ENCODE measurements around the gene ADGRL2. TPM values are rescaled to one million over a fixed set of nuclear protein-coding genes. Genes with fewer than 3 reads are reported as not detected.
"Not testable (repeated sequence)": the region's sequence is repeated elsewhere in the genome, so short reads cannot be mapped to it uniquely, and the experiment has no call there.

ADGRL2 gene
- total RNA-seq, 1 donor from 2014 or later = 0.05 TPM

DNA sequence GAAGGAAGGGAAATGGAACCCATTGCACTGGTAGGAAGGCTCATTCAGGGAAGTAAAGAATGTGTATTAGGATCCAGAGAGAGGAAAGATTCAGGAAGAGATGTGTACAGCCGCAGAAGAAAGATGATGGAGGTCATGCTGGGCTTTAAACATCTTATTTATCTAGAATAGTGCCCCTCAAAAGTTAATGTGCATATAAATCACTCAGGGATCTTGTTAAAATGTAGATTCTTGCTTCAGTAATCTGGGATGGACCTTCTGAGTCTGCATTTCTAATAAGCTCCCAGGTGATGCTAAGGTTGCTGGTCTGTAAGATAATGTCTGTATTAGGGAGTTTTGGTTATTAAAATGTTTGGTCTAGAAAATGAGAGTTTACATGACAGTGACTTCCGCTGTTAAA, 46.3 kb downstream of the ADGRL2 start:
- Mint-ChIP-seq H3K4me3 (no peak overlapping the region), H3K36me3 (ENCODE audit: low read depth) (no peaks in the 10 kb centered on the region), H3K4me1 (no peaks in the 10 kb centered on the region), H3K27me3 (no peaks in the 10 kb centered on the region), H3K27ac (no peak overlapping the region), H3K9me3 (no peaks in the 10 kb centered on the region)
- intact Hi-C loops (cut with micrococcal nuclease) = no loop called here
- DNase-seq = no peak

DNA sequence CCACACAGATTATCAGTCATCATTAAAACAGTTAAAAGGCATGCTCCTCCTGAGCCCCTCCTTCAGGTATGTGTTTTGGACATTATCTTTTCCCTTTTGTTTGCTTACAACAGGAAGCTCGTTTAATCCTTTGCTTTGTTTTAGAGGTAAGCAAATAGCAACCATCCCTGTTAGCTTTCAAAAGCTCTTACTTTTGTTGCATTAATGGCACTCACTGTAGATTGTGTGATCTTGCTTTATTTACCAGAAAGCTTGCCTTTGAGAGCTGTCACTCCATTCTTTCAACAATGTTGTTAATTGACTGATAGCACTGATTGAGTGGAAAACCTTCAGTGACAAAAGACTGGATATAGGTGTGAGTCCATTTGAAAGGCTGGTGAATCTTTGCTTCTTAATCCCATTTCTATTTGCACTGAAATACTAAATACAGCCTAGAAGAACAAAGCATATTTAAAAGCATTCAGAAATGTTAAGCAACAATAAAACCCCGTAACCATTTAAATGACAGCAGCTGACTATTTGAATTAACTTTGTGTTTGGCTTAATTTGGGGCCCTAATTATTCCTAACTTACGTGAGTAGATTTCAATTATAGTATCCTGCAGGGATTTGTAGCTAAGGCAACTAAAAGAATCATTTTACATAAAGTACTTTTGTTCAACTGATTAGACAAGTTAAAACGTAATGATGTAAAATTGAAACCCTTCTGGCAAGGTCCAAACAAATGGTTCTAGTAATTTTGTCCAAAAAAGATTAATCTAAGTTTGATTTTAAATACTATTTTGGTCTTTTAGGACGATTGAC, 48.3 kb downstream of the ADGRL2 start:
- Mint-ChIP-seq H3K9me3 (no peaks in the 10 kb centered on the region), H3K27ac (no peak overlapping the region), H3K4me1 (no peaks in the 10 kb centered on the region), H3K36me3 (ENCODE audit: low read depth) (no peaks in the 10 kb centered on the region), H3K27me3 (no peaks in the 10 kb centered on the region), H3K4me3 (no peak overlapping the region)
- DNase-seq = no peak
- intact Hi-C loops (cut with micrococcal nuclease) = no loop called here

GRCh38 chr1:81850031-81850430, 49.3 kb downstream of the ADGRL2 start:
- H3K9me3 Mint-ChIP-seq = no peaks in the 10 kb centered on the region

DNA sequence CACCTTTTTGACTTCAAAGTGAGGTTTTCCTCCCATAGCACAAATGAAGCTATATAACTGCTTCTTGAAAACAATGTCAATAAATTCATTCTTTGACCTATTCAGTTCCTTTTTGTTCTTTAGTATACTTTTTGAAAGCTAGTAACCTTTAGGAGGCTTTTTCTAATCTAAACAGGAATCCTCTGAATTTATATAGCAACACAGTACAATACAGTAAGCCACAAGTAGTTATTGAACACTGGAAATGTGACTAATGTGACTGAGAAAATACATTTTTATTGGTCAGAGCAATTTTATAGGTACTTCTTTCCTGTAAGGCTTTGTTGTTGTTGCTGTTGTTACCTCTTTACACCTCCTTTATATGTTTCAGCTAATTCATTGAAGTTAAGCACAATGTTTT, 49.8 kb downstream of the ADGRL2 start:
- Mint-ChIP-seq H3K27me3 (no peaks in the 10 kb centered on the region), H3K36me3 (ENCODE audit: low read depth) (no peaks in the 10 kb centered on the region), H3K27ac (no peak overlapping the region), H3K4me1 (no peaks in the 10 kb centered on the region), H3K9me3 (no peaks in the 10 kb centered on the region), H3K4me3 (no peak overlapping the region)
- intact Hi-C loops (cut with micrococcal nuclease) = no loop called here
- no peak for DNase-seq

More at GRCh38 chr1:81850031-81850430, 49.3 kb downstream of the ADGRL2 start:
- Mint-ChIP-seq H3K36me3 (ENCODE audit: low read depth) (no peaks in the 10 kb centered on the region), H3K27ac (no peak overlapping the region), H3K4me3 (no peak overlapping the region), H3K4me1 (no peaks in the 10 kb centered on the region), H3K27me3 (no peaks in the 10 kb centered on the region)
- intact Hi-C loops (cut with micrococcal nuclease) = no loop called here
- no peak for DNase-seq

DNA sequence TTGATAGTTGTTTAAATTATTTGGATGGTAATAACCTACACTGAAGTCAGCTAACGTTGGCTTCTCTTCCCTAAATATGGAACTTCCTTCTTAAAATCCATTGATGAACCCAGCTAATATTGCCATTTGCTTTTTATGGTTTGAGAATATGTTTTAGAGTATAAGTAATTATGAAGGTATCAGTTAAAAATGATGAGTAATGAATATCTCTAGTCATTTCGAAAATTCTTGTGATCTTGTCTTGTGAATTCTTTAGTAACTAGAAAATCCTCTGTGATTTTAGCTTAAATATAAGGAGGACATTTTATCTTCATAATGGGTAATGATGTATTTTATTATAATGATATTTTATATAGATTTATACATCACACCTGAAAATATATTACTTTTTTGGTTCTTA, 50.5 kb downstream of the ADGRL2 start:
- Mint-ChIP-seq H3K4me1 (no peaks in the 10 kb centered on the region), H3K27ac (no peak overlapping the region), H3K4me3 (no peak overlapping the region), H3K36me3 (ENCODE audit: low read depth) (no peaks in the 10 kb centered on the region), H3K27me3 (no peaks in the 10 kb centered on the region), H3K9me3 (no peaks in the 10 kb centered on the region)
- intact Hi-C loops (cut with micrococcal nuclease) = no loop called here
- no peak for DNase-seq

DNA sequence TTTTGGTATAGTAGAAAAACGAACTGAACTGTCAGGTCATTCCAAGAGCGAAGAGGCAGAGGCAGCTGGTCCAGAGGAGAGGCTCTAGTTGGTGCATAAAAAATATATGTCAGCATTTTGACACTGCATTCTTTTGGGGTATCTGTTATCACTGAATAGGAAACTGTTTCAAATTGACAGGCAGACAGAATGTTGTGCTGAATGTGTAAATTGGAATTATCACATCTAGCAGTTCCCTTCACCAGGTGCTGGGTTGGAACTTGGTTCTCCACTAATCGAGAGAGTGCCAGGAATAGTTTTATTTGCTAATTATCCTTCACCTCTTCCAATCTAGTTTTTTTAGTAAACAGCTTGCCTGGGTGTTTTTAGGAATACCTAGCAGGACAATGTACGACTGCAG, 52.2 kb downstream of the ADGRL2 start:
- H3K4me3 Mint-ChIP-seq = no peak overlapping the region
- H3K27ac Mint-ChIP-seq = no peak overlapping the region
- no peaks in the 10 kb centered on the region for H3K9me3 Mint-ChIP-seq

DNA sequence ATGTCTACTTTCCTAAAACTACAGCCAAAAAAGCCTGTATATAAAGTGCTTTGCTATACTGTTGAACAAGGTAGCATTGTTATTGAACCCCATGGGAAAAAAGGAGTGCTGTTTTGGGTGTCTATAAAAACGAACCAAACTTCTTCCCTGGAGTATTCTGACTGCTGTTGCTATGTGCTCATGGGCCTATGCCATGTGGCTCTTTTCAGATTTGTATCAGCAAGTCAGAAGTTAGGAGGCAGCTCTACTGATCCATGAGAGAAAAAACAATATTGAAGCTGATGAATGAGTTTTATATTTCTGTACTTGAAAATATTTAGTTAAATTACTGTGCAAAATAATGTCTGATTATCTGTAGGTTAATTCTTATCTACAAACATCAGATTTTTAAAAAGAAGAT, 66.5 kb downstream of the ADGRL2 start:
- no peaks in the 10 kb centered on the region for H3K27me3 Mint-ChIP-seq
- H3K36me3 Mint-ChIP-seq (ENCODE audit: low read depth) = no peaks in the 10 kb centered on the region
- H3K4me3 Mint-ChIP-seq = no peak overlapping the region
- no peaks in the 10 kb centered on the region for H3K4me1 Mint-ChIP-seq
- H3K27ac Mint-ChIP-seq = no peak overlapping the region
- intact Hi-C loops (cut with micrococcal nuclease) = no loop called here
- no peak for DNase-seq
- H3K9me3 Mint-ChIP-seq = peaks cover 3% of the 10 kb centered on the region

More for the DNA sequence above, 52.2 kb downstream of the ADGRL2 start:
- Mint-ChIP-seq H3K27me3 (no peaks in the 10 kb centered on the region), H3K36me3 (ENCODE audit: low read depth) (no peaks in the 10 kb centered on the region), H3K4me1 (no peaks in the 10 kb centered on the region)
- intact Hi-C loops (cut with micrococcal nuclease) = no loop called here
- no peak for DNase-seq

GRCh38 chr1:81869307-81869706, 68.6 kb downstream of the ADGRL2 start:
- Mint-ChIP-seq H3K4me1 (no peaks in the 10 kb centered on the region), H3K4me3 (no peak overlapping the region), H3K9me3 (peaks cover 3% of the 10 kb centered on the region), H3K27ac (no peak overlapping the region), H3K27me3 (no peaks in the 10 kb centered on the region), H3K36me3 (ENCODE audit: low read depth) (no peaks in the 10 kb centered on the region)
- intact Hi-C loops (cut with micrococcal nuclease) = no loop called here
- no peak for DNase-seq

DNA sequence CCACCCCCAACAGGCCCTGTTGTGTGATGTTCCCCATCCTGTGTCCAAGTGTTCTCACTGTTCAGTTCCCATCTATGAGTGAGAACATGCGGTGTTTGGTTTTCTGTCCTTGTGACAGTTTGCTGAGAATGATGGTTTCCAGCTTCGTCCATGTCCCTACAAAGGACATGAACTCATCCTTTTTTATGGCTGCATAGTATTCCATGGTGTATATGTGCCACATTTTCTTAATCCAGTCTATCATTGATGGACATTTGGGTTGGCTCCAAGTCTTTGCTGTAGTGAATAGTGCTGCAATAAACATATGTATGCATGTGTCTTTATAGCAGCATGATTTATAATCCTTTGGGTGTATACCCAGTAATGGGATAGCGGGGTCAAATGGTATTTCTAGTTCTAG, 70.4 kb downstream of the ADGRL2 start:
- H3K27me3 Mint-ChIP-seq; H3K36me3 Mint-ChIP-seq (ENCODE audit: low read depth); H3K9me3 Mint-ChIP-seq; H3K27ac Mint-ChIP-seq; H3K4me3 Mint-ChIP-seq; H3K4me1 Mint-ChIP-seq; DNase-seq; intact Hi-C loops (cut with micrococcal nuclease): not testable (repeated sequence)

DNA sequence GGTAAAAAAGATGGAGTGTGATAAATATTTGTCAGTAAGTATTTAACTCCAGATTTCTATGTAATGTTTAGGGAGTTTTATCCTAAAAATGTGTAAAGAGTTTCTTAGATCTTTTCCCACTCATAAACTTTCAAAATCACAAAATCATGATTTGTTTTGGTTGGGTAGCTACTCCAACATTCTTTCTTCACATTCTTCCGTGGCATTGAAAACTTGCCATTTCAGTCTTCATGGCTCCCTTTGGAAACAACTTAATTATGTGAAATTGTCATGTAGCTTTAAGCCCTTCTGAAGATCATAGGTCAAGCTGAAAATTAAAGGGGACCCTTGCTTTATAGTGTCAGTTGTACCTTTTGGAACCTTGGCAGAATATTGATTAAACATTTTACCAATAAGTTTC, 73.2 kb downstream of the ADGRL2 start:
- intact Hi-C loops (cut with micrococcal nuclease) = no loop called here
- H3K36me3 Mint-ChIP-seq (ENCODE audit: low read depth) = no peaks in the 10 kb centered on the region
- DNase-seq = no peak
- H3K4me1 Mint-ChIP-seq = no peaks in the 10 kb centered on the region
- peaks cover 3% of the 10 kb centered on the region for H3K9me3 Mint-ChIP-seq
- no peak overlapping the region for H3K4me3 Mint-ChIP-seq
- no peak overlapping the region for H3K27ac Mint-ChIP-seq
- no peaks in the 10 kb centered on the region for H3K27me3 Mint-ChIP-seq

- Mint-ChIP-seq H3K36me3 (ENCODE audit: low read depth) (no peaks in the 10 kb centered on the region), H3K27ac (no peak overlapping the region), H3K4me3 (no peak overlapping the region), H3K9me3 (peaks cover 3% of the 10 kb centered on the region), H3K4me1 (no peaks in the 10 kb centered on the region), H3K27me3 (no peaks in the 10 kb centered on the region)
- DNase-seq = no peak
- intact Hi-C loops (cut with micrococcal nuclease) = no loop called here
These were observed 73.7 kb downstream of the ADGRL2 start for GRCh38 chr1:81874461-81874860.

- intact Hi-C loops (cut with micrococcal nuclease) = no loop called here
- no peak overlapping the region for H3K27ac Mint-ChIP-seq
- no peaks in the 10 kb centered on the region for H3K4me1 Mint-ChIP-seq
- no peak for DNase-seq
- H3K9me3 Mint-ChIP-seq = peaks cover 3% of the 10 kb centered on the region
- no peak overlapping the region for H3K4me3 Mint-ChIP-seq
- no peaks in the 10 kb centered on the region for H3K27me3 Mint-ChIP-seq
- H3K36me3 Mint-ChIP-seq (ENCODE audit: low read depth) = no peaks in the 10 kb centered on the region
These were observed 74.2 kb downstream of the ADGRL2 start for GRCh38 chr1:81874940-81875339.

DNA sequence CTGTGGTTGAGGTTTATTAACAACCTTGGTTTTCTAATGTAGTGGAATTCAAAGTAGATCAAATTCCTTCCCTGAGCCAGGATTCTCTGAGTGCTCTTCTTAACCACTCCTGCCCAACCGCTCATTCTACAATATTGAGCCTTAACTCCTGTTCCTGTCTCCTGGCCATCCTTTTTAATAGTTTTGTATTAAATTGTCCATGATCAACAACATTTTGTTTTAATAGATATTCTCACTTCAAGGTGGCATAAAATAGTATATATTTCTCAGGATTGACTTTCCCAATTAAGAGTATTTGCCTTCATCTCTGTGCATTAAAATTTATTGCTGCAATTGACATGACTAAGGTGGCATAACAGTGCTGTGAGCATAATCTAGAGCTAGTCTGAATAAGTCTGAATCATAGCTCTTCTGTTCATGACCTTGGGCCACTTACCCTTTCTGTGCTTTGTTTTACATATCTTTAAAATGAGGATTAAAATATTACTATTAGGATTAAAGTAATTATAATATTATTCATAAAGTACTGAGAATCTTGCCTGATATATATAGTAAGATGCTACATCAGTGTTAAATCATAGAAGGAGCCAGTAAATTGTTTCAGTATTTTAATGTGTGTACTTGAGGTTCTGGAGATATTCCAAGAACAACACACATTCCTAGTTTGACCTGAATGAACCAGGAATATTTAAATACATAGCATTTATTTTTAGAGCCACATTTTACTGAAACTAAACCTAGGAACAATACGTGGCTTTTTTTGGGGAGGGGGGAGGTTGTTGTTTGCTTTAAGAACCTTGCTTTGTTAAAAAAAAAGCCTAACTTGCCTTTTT, 76.4 kb downstream of the ADGRL2 start:
- H3K4me1 Mint-ChIP-seq = no peaks in the 10 kb centered on the region
- H3K27me3 Mint-ChIP-seq = no peaks in the 10 kb centered on the region
- H3K9me3 Mint-ChIP-seq = no peaks in the 10 kb centered on the region
- intact Hi-C loops (cut with micrococcal nuclease) = no loop called here
- no peak overlapping the region for H3K4me3 Mint-ChIP-seq
- H3K36me3 Mint-ChIP-seq (ENCODE audit: low read depth) = no peaks in the 10 kb centered on the region
- DNase-seq = no peak
- no peak overlapping the region for H3K27ac Mint-ChIP-seq

DNA sequence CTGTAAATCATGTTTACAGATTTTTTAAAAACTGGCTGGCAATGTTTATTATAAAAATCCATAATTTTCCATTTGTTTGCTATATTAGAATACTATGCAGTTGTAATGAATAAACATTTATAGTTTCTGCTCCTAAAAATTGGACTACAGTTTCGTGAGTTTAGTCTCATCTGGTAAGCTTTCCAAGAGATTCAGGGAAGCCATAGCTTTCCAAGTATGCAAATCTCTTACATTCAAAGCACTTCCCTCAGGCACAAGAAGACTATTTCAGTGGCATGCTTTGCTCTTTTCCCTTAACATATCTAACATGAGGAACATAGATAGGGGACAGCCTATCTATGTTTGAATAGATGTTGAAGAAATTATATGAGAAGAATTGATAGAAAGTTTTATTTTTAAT, 77.2 kb downstream of the ADGRL2 start:
- no peaks in the 10 kb centered on the region for H3K36me3 Mint-ChIP-seq (ENCODE audit: low read depth)
- no peak overlapping the region for H3K27ac Mint-ChIP-seq
- H3K4me1 Mint-ChIP-seq = no peaks in the 10 kb centered on the region
- no peaks in the 10 kb centered on the region for H3K9me3 Mint-ChIP-seq
- no peak for DNase-seq
- no peaks in the 10 kb centered on the region for H3K27me3 Mint-ChIP-seq
- intact Hi-C loops (cut with micrococcal nuclease) = no loop called here
- H3K4me3 Mint-ChIP-seq = no peak overlapping the region

Measured in activated CD4-positive, alpha-beta T cell treated with anti-CD3 and anti-CD28 coated beads, Interleukin-2, amount 10 ng/mL, durations not matched to agents 24 days and 14 days (primary cell).